Coronary artery (tissue), 2 donors: Measurements from ENCODE around the gene SORCS3.

Experiments
- DNase-seq: peaks from one replicate; pipeline ENCODE4 v3.0.0-alpha.2; 2017; ENCODE audit warnings: low spot score
- H3K27ac ChIP-seq, 2 donors: fragments of 200-600 bp; sonication (generic); one replicate each; pipeline ENCODE4 v1.5.1; 2016 to 2019
- H3K4me3 ChIP-seq: fragments of 200-600 bp; sonication (generic); 2 replicates; pipeline ENCODE4 v1.5.1; 2016; ENCODE audit warnings: mild to moderate bottlenecking, moderate library complexity
- CTCF ChIP-seq: fragments of 200-600 bp; sonication (generic); IDR thresholded peaks from one replicate; pipeline ENCODE4 v1.5.1; 2019; ENCODE audit warnings: antibody characterized with exemption

The SORCS3 gene

DNA sequence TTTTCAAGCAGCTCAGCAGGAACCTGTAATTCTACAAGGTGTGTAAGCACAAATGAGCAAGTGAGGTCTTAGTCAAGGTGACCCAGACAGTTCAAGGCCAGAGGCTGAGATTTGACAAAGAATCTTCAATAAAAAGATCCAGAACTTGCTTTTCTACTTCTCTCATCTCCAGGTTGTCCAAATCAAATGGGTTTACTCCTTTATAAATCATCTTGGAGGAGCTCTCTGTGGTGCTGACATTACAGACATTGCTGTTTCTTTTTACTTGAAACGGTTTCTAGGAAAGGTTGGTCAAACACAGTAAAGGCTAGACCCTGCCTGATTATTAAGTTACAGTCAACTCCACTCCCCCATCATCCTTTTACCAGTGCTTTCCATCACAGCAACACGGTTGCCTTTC, 504.6 kb downstream of the SORCS3 start:
- no peak overlapping the region for H3K27ac ChIP-seq
- no peak for DNase-seq
- H3K4me3 ChIP-seq = no peak overlapping the region
- no peak for TF ChIP-seq CTCF

GRCh38 chr10:105146436-105146835, 505.3 kb downstream of the SORCS3 start:
- no peak for DNase-seq
- Histone ChIP-seq H3K4me3 (no peak overlapping the region), H3K27ac (no peak overlapping the region)
- TF ChIP-seq CTCF = no peak

DNA sequence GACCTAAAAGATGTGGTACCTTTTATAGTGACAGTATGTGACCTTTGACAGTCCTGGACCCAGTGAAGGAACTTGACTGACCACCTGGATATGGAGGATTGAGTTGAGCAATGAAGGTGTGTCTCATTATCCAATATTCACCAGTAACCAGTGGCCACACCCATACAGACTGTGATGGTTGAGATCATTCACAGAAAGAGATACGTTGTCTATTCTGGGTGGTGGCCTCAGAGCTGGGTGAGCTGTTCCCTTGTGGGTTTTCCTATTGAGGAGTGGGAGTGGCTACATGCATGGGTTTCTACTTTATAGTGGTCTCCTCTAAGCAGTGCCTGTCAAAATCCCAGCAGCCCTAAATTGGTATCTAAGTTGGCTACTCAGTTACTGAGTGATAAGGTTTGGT, 507.4 kb downstream of the SORCS3 start:
- TF ChIP-seq CTCF = no peak
- no peak overlapping the region for H3K27ac ChIP-seq
- no peak for DNase-seq
- no peak overlapping the region for H3K4me3 ChIP-seq

DNA sequence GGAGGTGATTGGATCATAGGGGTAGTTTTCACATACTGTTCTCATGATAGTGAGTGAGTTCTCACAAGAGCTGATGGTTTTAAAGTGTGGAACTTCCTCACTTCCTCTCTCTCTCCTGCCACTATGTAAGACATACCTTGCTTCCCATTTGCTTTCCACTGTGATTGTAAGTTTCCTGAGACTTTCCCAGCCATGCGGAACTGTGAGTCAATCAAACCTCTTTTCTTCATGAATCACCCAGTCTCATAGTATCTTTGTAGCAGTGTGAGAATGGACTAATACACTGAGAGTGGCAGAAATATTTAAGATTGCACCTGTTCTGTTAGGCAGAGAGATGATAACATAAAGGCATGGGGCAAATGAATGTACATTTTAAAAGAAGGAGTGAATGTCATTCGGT, 507.8 kb downstream of the SORCS3 start:
- H3K27ac ChIP-seq = no peak overlapping the region
- no peak for DNase-seq
- no peak overlapping the region for H3K4me3 ChIP-seq
- no peak for TF ChIP-seq CTCF

DNA sequence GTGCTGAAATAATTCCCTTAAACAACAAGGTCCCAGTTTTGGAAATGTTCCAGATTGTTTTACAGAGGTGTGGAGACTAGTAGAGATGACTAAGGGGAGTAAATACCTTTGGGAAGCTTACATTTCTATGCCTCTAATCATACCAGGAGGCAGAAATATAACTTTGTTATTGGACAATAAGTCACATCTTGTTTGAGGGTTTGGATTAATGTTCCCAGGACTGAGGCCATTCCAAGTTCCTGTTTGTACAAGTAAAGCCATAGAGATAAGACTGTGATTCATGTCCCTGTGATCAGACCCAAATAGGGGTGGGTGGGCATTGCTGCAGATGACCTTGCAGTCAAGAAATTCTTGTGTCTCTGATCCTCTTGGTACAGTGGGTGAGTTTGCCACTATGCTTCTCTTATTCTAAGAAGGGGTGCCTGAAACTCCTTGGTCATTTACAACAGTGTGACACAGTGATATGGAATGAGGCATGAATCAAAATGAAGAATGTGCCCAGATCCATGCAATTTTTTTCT, 508.3 kb downstream of the SORCS3 start:
- H3K27ac ChIP-seq = no peak overlapping the region
- no peak for DNase-seq
- no peak overlapping the region for H3K4me3 ChIP-seq
- no peak for TF ChIP-seq CTCF

DNA sequence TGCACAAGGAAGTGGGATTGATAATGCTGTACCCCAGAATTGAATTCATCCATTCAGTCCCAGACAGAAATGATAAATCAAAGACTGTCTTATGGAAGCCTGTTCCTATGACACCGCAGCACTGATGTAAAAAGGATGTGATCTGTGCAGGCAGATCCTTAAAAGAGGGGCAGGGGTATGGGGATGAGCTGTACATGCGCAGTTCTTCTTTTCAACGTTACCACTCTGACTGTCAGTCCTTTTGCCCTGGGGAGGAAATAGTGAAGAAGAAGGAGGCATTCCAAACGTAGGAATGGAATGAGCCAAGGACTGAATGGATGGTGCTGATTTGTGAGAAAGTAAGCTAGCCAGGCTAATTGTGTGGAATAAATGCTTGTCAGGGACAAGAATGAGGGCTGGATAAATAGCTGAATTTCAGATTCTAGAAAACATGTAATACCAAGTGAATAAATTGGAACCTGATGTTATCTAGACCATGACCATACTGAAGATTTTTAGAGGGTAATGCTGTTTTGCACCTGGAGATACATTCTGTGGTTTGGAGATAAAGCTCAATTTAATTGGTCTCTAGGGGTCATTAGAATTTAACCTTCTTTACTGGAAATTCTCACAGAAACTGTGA, 509.3 kb downstream of the SORCS3 start:
- no peak for DNase-seq
- no peak overlapping the region for H3K4me3 ChIP-seq

More for the DNA sequence above, 509.3 kb downstream of the SORCS3 start:
- TF ChIP-seq CTCF = no peak
- no peak overlapping the region for H3K27ac ChIP-seq
